ENCODE results near the gene MOB3C. TPM values are rescaled to one million over a fixed set of nuclear protein-coding genes. Genes with fewer than 3 reads are reported as not detected.

MOB3C gene
- polyA plus RNA-seq, 1 experiment: 11.9 TPM

GRCh38 chr1:46581681-46582455 is 34.7 kb downstream of the MOB3C start:
- Histone ChIP-seq H3K27ac (ENCODE audit: low read depth, low read length) (no peak overlapping the region), H3K4me3 (ENCODE audit: low read depth, low read length) (no peak overlapping the region), H3K9me3 (ENCODE audit: control insufficient read depth, insufficient read depth, low read length) (no peaks in the 10 kb centered on the region), H3K27me3 (ENCODE audit: control insufficient read depth, insufficient read depth, low read length) (no peaks in the 10 kb centered on the region)
- CTCF ChIA-PET: no interaction called here
- POLR2A ChIA-PET: no interaction called here
- no peak for TF ChIP-seq CTCF (IDR thresholded peaks at IDR 0.05; ENCODE audit: low read depth, low read length)
- no peak for DNase-seq (ENCODE audit: low read depth, low spot score)

GRCh38 chr1:46580140-46580903 is 36.3 kb downstream of the MOB3C start:
- H3K27me3 ChIP-seq (ENCODE audit: control insufficient read depth, insufficient read depth, low read length): no peaks in the 10 kb centered on the region
- no peak overlapping the region for H3K27ac ChIP-seq (ENCODE audit: low read depth, low read length)
- no peak for TF ChIP-seq CTCF (IDR thresholded peaks at IDR 0.05; ENCODE audit: low read depth, low read length)
- POLR2A ChIA-PET: no interaction called here
- no peak for DNase-seq (ENCODE audit: low read depth, low spot score)
- no peak overlapping the region for H3K4me3 ChIP-seq (ENCODE audit: low read depth, low read length)
- no peaks in the 10 kb centered on the region for H3K9me3 ChIP-seq (ENCODE audit: control insufficient read depth, insufficient read depth, low read length)
- CTCF ChIA-PET: interaction anchor here (0.6 kb wide), 1 partner anchor 51 kb away, joined by 11 read pairs; no protein-coding TSS in a partner anchor

GRCh38 chr1:46577671-46578070 is 38.9 kb downstream of the MOB3C start:
- no peaks in the 10 kb centered on the region for H3K27me3 ChIP-seq (ENCODE audit: control insufficient read depth, insufficient read depth, low read length)
- H3K9me3 ChIP-seq (ENCODE audit: control insufficient read depth, insufficient read depth, low read length): no peaks in the 10 kb centered on the region
- H3K4me3 ChIP-seq (ENCODE audit: low read depth, low read length): no peak overlapping the region
- ChIA-PET CTCF (no interaction called here), POLR2A (no interaction called here)
- TF ChIP-seq CTCF (IDR thresholded peaks at IDR 0.05; ENCODE audit: low read depth, low read length): no peak
- H3K27ac ChIP-seq (ENCODE audit: low read depth, low read length): no peak overlapping the region
- no peak for DNase-seq (ENCODE audit: low read depth, low spot score)

GRCh38 chr1:46576596-46576995 is 40.0 kb downstream of the MOB3C start:
- no peaks in the 10 kb centered on the region for H3K27me3 ChIP-seq (ENCODE audit: control insufficient read depth, insufficient read depth, low read length)
- no peak overlapping the region for H3K4me3 ChIP-seq (ENCODE audit: low read depth, low read length)
- no peak overlapping the region for H3K27ac ChIP-seq (ENCODE audit: low read depth, low read length)
- no peak for DNase-seq (ENCODE audit: low read depth, low spot score)
- no peaks in the 10 kb centered on the region for H3K9me3 ChIP-seq (ENCODE audit: control insufficient read depth, insufficient read depth, low read length)
- ChIA-PET CTCF (no interaction called here), POLR2A (no interaction called here)
- TF ChIP-seq CTCF (IDR thresholded peaks at IDR 0.05; ENCODE audit: low read depth, low read length): no peak

GRCh38 chr1:46575778-46576177 is 40.8 kb downstream of the MOB3C start:
- TF ChIP-seq CTCF (IDR thresholded peaks at IDR 0.05; ENCODE audit: low read depth, low read length): no peak

More at GRCh38 chr1:46575778-46576177, 40.8 kb downstream of the MOB3C start:
- DNase-seq (ENCODE audit: low read depth, low spot score): no peak
- ChIA-PET CTCF (interaction anchor here (1.1 kb wide), 1 partner anchor 129 kb away, joined by 5 read pairs; no protein-coding TSS in a partner anchor), POLR2A (no interaction called here)
- H3K27me3 ChIP-seq (ENCODE audit: control insufficient read depth, insufficient read depth, low read length): no peaks in the 10 kb centered on the region
- no peaks in the 10 kb centered on the region for H3K9me3 ChIP-seq (ENCODE audit: control insufficient read depth, insufficient read depth, low read length)
- H3K4me3 ChIP-seq (ENCODE audit: low read depth, low read length): no peak overlapping the region
- no peak overlapping the region for H3K27ac ChIP-seq (ENCODE audit: low read depth, low read length)

Data from AG04450 (cell line).